ENCODE measurements around the gene FARP2.

DNA sequence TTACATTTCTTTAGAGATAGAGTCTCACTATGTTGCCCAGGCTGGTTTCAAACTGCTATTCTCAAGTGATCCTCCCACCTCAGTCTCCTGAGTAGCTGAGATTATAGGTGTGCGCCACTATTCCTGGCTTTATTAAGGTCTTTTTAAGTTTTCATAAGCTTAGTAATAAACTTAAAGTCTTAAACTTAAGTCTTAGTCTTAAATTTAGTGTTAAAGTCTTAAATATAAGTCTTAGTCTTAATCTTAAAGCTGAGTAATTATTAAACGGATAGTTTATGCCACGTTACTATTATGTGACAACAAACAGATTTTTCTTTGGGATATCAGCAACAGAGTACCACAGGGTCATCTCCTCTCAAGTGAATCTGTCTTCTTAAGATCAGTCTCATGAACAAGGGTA, 12.6 kb downstream of the FARP2 start:
- TF ChIP-seq, protein P1, sequence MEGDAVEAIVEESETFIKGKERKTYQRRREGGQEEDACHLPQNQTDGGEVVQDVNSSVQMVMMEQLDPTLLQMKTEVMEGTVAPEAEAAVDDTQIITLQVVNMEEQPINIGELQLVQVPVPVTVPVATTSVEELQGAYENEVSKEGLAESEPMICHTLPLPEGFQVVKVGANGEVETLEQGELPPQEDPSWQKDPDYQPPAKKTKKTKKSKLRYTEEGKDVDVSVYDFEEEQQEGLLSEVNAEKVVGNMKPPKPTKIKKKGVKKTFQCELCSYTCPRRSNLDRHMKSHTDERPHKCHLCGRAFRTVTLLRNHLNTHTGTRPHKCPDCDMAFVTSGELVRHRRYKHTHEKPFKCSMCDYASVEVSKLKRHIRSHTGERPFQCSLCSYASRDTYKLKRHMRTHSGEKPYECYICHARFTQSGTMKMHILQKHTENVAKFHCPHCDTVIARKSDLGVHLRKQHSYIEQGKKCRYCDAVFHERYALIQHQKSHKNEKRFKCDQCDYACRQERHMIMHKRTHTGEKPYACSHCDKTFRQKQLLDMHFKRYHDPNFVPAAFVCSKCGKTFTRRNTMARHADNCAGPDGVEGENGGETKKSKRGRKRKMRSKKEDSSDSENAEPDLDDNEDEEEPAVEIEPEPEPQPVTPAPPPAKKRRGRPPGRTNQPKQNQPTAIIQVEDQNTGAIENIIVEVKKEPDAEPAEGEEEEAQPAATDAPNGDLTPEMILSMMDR (IDR thresholded peaks at IDR 0.05) = no peak
- no peak for TF ChIP-seq POLR2A (IDR thresholded peaks at IDR 0.05)
